Kidney (tissue), 14 donors: Measurements from ENCODE around the gene BMP4. TPM values are rescaled to one million over a fixed set of nuclear protein-coding genes. Genes with fewer than 3 reads are reported as not detected.
A peak's percentile ranks its signal among the peaks of the same experiment; 100 is the strongest.

ENCODE experiments used
- DNase-seq, 5 donors: peaks; one replicate each; pipeline ENCODE4 v3.0.0-alpha.2; 2013 to 2020
- FAIRE-seq: peaks from 2 replicates; lab custom pipeline; 2012; peaks lifted over from hg19 to GRCh38; lab: Jason Lieb, UNC
- H3K27ac ChIP-seq, 2 donors: one replicate each; pipeline ENCODE4 v1.7.0; 2013; ENCODE audit warnings: low read depth in 2 of 2, low read length in 2 of 2, inconsistent platforms in 1 of 2
- H3K27me3 ChIP-seq: one replicate; pipeline ENCODE4 v1.7.1; 2013; ENCODE audit warnings: low read length, inconsistent platforms; ENCODE audit not compliant: control insufficient read depth, insufficient read depth
- H3K36me3 ChIP-seq, 3 donors: one replicate each; pipeline versions ENCODE4 v1.7.0 to v1.7.1; 2013; ENCODE audit warnings: low read length in 3 of 3, control low read depth in 1 of 3, inconsistent platforms in 1 of 3; ENCODE audit not compliant: insufficient read depth in 3 of 3, control insufficient read depth in 2 of 3
- H3K4me1 ChIP-seq, 3 donors: one replicate each; pipeline versions ENCODE4 v1.7.0 to v1.7.1; 2013; ENCODE audit warnings: low read length in 3 of 3, inconsistent platforms in 1 of 3, low read depth in 1 of 3; ENCODE audit not compliant: control insufficient read depth in 2 of 3, insufficient read depth in 2 of 3
- H3K4me3 ChIP-seq, 3 donors: one replicate each; pipeline versions ENCODE4 v1.7.0 to v1.8.1; 2013; ENCODE audit warnings: low read length in 3 of 3, control low read depth in 1 of 3, inconsistent platforms in 1 of 3
- H3K9ac ChIP-seq, 3 donors: one replicate each; pipeline versions ENCODE4 v1.7.0 to v1.7.1; 2013; ENCODE audit warnings: low read length in 3 of 3, control low read depth in 1 of 3, inconsistent platforms in 1 of 3
- H3K9me3 ChIP-seq, 3 donors: one replicate each; pipeline versions ENCODE4 v1.7.0 to v1.7.1; 2013; ENCODE audit warnings: low read length in 3 of 3, control low read depth in 1 of 3, inconsistent platforms in 1 of 3; ENCODE audit not compliant: control insufficient read depth in 2 of 3, insufficient read depth in 1 of 3
- CTCF ChIP-seq: IDR thresholded peaks from 3 replicates; pipeline ENCODE4 v1.5.1; 2012; ENCODE audit warnings: mild to moderate bottlenecking, moderate library complexity, borderline replicate concordance; ENCODE audit not compliant: insufficient read depth; ENCODE audit errors: extremely low read depth
- intact Hi-C: fragments of 100-400 bp; cut with DNase I; formaldehyde crosslinking; loops from one replicate; pipeline ENCODE4 v1.11.1; 2022
- polyA plus RNA-seq: library from polyadenylated mRNA; stranded (reverse); fragments of 350-450 nt; fragmentation: Illumina TruSeq; extraction: RNeasy Lipid Tissue Mini Kit (QIAGEN cat#74804); gene quantifications from one replicate; pipeline ENCODE4 v1.2.3, GENCODE V29; 2014; ENCODE audit warnings: low read depth, low replicate concordance; ENCODE audit not compliant: insufficient read depth
- total RNA-seq: library from RNA; stranded (reverse); fragmentation: NEBNext Ultra II Directional; extraction: Animal tissue kit (Norgen Biotek cat#: 25700); gene quantifications from one replicate; pipeline ENCODE4 v1.2.1, GENCODE V29; 2021
- donor health status: control.
- donor health status: control.
- donor health status: control.
- donor health status: control.
- donor health status: control.
- donor health status: DM: yes; HTN: yes; CAD: no.
- donor health status: Normal renal cell carcinoma (clear cell type).

Gene BMP4
- total and polyA plus RNA-seq, 2 donors from 2014 or later, result 9.9 to 11.2 TPM

GRCh38 chr14:53979113-53979681 lies 22.6 kb upstream of the BMP4 start:
- H3K36me3 ChIP-seq, result no peaks in the 10 kb centered on the region
- TF ChIP-seq CTCF, result no peak
- no peak overlapping the region for H3K9ac ChIP-seq
- H3K27me3 ChIP-seq, result no peaks in the 10 kb centered on the region
- H3K9me3 ChIP-seq, result no peaks in the 10 kb centered on the region
- DNase-seq, result peak in 3 of 5 donors; percentile 35 to 72 (median 69)
- intact Hi-C loops, result no loop called here
- H3K27ac ChIP-seq, result no peak overlapping the region
- FAIRE-seq, result no peak
- H3K4me1 ChIP-seq, result no peaks in the 10 kb centered on the region
- no peak overlapping the region for H3K4me3 ChIP-seq

DNA sequence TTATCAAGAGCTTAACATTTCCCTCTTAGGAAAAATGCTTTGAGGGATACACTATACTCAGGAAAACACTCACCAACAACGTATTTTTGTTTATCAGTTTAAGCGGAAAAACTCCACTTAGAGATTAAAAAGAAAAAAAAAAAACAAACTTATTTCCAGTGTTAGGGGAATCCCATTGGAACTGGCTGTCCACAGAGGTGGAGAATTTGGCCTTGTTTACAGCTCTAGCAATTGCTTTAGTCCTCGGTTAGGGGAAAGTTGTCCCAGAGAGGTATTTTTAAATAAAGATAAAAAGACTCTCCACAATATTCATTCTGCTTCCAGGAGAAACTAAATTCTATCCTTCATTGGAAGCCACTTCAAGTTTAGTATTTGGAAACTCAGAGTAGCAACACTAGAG lies 21.6 kb upstream of the BMP4 start:
- Histone ChIP-seq H3K36me3 (no peaks in the 10 kb centered on the region), H3K4me1 (no peaks in the 10 kb centered on the region), H3K27ac (no peak overlapping the region), H3K4me3 (no peak overlapping the region), H3K9me3 (no peaks in the 10 kb centered on the region), H3K27me3 (no peaks in the 10 kb centered on the region), H3K9ac (no peak overlapping the region)
- no peak for FAIRE-seq
- no peak for TF ChIP-seq CTCF
- intact Hi-C loops, result no loop called here
- DNase-seq, result no peak

DNA sequence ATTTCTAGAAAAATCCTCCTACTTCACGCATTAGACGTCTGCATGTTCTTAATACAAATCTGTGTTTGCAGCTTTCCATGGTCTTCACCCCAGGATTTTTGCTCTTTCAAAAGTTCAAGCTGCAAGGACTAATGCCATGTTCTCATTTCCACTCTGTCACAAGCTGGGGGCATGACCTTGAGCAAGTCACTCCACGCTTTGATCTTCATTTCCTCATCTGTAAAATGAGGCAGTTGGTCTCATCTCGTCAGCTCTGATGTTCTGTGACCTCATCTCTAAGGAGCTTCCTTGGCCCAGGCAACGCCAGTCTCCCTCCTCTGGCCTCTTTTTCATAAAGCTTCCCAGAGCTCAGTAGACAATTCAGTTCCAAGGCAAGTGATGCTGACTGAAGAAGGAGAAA lies 18.8 kb upstream of the BMP4 start:
- no peak for DNase-seq
- no peak for FAIRE-seq

More for the DNA sequence above, 18.8 kb upstream of the BMP4 start:
- H3K4me3 ChIP-seq, result no peak overlapping the region
- intact Hi-C loops, result no loop called here
- H3K9ac ChIP-seq, result no peak overlapping the region
- H3K27ac ChIP-seq, result no peak overlapping the region
- no peaks in the 10 kb centered on the region for H3K9me3 ChIP-seq
- H3K36me3 ChIP-seq, result no peaks in the 10 kb centered on the region
- no peak for TF ChIP-seq CTCF
- no peaks in the 10 kb centered on the region for H3K4me1 ChIP-seq
- H3K27me3 ChIP-seq, result no peaks in the 10 kb centered on the region
